Stimulated activated CD4-positive, alpha-beta T cell treated with anti-CD3 and anti-CD28 coated beads, TNF-alpha, amount 100 ng/mL, for 24 hours (primary cell): Measurements from ENCODE around the gene TAS2R40.

Experiments used
- DNase-seq, 3 experiments: peaks; one replicate each; pipeline ENCODE4 v3.0.0-alpha.2; 2020; ENCODE audit warnings: low read depth in 3 of 3

The TAS2R40 gene

DNA sequence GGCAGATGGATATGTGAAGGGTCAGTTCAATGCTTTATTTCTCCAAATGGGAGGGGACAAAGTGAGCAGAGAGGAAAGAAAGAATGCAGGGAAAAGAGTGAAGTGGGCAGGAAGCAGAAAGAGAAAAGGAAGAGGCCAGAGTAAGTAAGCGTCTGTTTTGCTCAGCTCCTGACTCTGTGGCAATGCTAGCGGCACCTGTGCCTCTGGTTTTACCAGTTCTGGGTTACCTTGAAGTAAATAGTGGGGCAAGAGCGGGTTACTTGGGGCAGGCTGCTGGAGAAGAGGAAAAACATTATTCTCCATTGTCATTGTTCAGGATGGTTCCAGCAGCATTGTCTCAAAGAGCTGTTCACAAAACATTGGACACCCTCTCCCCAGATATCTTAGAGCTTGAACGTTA is 1.9 kb downstream of the TAS2R40 start:
- no peak for DNase-seq

- DNase-seq, result no peak
These were observed 3.2 kb downstream of the TAS2R40 start for GRCh38 chr7:143225047-143225446.

DNA sequence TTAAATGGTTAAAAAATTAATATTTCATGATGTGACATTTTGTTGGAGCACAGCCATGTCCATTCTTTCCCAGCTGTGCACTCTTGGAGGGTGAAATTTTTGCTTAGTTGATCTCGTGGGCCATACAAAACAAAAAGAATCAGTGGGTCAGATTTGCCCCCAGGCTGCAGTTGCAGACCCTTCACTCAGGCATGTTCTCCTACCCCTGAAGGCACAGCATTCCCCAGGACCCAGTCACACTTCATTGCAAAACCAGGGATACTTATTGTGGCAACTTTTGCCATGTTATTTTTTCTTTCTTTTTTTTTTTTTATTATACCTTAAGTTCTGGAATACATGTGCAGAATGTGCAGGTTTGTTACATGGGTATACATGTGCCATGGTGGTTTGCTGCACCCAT is 6.0 kb downstream of the TAS2R40 start:
- no peak for DNase-seq

DNA sequence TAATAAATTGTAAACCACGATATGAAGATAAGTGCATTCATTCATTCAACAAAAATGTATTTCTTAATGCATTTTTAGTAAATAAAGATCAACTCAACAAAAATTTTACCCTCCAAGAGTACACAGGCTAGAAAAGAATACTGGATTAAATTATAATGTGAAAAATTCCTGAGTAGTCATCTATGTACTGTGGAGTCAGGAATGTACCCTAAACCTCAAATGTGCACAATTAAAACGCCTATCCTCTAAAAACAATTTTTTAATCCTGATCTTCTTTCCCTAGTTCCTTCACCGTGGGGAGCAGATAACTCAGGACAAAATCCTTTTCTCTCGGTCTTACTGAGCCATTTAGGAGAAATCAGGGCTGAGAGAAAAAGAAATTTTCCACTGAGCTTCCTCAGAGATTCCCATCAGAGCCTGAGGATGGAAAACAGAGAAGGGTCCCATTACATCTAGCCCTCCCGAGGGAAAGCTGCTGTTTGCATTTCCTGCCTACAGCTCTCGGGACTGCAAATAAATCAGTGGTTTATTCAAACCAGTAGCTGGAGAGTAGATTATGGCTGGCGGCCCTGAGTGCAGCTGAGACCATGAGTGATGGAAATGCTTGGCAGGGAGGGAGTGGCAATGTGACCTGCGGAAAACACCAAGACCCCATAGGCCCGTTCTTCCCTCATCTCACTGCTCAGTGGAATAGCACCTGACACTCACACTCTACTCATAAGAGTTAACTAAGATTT is 7.4 kb downstream of the TAS2R40 start:
- no peak for DNase-seq

DNA sequence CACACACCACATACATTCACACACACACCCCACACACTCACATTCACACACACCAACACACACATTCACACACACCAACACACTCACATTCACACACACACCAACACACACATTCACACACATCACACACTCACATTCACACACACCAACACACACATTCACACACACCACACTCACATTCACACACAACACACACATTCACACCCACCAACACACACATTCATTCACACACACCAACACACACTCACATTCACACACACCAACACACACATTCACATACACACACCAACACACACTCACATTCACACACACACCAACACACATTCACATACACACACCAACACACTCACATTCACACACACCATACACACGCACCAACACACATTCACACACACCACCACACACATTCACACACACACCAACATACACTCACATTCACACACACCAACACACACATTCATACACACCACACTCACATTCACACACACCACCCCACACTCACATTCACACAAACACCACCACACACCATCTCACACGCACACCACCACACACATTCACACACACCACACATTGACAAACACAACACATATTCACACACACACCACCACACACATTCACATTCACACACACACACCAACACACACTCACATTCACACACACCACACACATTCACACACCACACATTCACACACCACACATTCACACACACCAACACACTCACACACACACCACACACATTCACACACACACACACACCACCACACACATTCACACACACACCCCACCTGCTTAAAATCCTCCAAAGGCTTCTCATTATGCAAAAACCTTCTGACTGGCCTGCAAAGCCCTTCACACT is 9.0 kb downstream of the TAS2R40 start:
- DNase-seq, result no peak

GRCh38 chr7:143233816-143234532 is 12.1 kb downstream of the TAS2R40 start:
- no peak for DNase-seq

GRCh38 chr7:143234533-143234875 is 12.7 kb downstream of the TAS2R40 start:
- DNase-seq, result no peak

DNA sequence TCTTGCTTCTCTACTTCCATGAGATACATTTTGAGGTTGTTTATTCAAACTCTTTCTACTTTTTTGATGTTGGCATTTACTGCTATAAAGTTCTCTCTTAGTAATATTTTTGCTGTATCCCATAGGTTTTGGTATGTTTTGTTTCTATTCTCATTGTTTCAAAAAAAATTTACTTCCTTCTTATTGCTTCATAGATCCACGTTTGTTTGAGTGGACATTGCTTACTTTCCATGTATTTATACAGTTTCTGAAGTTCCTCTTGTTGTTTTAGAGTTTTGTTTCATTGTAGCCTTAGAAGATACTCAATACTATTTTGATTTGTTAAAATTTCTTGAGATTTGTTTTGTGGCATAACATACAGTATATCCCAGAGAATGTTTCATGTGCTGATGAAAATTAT is 13.7 kb downstream of the TAS2R40 start:
- no peak for DNase-seq

DNA sequence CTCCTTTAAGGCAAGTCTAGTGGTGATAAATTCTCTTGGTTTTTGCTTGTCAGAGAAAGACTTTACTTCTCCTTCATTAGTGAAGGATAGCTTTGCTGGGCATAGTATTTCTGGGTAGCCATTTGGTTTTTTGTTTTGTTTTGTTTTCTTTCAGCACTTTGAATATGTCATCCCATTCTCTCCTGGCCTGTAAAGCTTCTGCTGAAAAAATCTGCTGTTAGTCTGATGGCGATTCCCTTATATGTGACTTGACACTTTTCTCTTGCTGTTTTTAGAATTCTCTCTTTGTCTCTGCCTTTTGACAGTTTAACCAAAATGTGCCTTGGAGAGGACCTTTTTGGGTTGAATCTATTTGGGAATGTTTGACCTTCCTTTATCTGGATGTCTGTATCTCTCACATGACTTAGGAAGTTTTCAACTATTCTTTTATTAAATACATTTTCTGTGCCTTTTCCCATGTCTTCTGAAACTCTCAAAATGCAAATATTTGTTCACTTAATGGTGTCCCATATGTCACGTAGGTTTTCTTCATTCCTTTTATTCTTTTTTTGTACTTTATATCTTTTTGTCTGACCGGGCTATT is 14.7 kb downstream of the TAS2R40 start:
- no peak for DNase-seq

DNA sequence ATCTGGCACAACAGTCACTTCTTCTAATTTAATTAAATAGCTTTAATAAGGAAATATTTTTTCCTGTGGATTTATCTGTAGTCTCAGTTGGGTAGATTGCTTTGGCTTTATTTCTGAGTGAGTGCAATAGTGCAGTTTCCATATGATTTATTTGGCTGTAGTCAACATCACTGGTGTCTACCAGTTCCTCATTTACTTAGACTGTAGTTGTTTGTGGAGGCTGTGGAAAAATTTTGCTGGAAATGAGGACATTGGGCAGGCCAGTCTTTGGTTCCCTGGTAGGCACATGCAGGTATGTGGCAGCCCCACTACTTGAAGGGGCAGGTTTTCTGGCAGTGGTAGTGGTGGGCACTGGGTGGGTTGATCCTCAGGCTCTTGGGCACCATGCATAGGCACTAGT is 15.5 kb downstream of the TAS2R40 start:
- no peak for DNase-seq

DNA sequence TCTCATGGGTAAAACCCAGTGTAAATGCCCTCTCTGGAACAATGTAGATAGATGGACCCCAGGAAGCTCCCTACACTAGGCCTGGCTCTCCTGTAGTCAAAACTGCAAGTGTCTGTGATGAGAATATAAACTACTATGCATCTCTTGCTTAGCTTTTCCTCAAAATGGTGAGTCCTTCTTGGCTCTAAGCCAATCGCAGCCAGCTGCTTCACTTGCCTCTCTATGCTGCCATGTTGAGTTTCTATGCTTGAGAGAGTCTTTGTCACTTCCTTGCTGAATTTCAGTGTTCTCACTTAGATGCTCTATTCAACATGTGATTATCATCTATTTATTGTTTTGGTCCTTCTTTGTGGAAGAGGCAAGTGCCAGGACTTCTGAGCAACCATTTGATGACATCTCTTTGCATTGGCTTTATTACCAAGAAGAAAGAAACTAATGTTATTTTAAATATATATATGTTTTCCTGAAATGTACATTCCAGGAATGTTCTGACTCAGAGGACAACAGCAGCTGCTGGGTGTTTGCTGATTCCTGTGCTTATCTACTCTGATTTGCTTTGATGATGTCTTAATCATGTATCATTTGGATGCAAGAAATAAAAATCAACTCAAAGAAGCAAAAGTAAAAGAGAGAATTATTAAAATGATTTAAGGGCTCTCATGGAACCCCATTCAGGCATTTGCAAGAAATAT is 16.6 kb downstream of the TAS2R40 start:
- no peak for DNase-seq

DNA sequence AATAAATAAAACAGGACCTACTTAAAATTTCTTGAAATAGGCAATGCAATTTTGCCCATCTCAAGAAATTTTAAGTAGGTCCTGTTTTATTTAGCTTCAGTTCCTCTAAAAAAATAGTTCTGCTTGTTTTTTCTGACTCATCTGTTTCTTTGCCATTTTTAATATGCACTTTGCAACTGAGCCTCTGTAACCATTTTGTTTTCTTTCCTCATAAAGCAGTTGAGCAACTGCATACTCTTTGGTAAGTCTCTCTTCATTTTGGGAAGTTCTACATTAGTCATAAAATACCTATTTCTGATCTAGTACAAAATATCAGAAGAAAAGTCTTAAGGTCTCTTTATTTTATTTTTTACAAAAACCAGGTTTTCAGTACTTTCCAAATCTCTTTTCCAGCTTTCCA is 18.0 kb downstream of the TAS2R40 start:
- DNase-seq, result no peak

GRCh38 chr7:143240291-143241168 is 18.7 kb downstream of the TAS2R40 start:
- peak; percentile 18 to 62 (median 47) for DNase-seq

GRCh38 chr7:143242306-143242705 is 20.5 kb downstream of the TAS2R40 start:
- DNase-seq, result no peak

- DNase-seq, result no peak
These were observed 21.3 kb downstream of the TAS2R40 start for GRCh38 chr7:143243111-143243510.

- no peak for DNase-seq
These were observed 21.8 kb downstream of the TAS2R40 start for GRCh38 chr7:143243614-143244013.

- no peak for DNase-seq
These were observed 22.5 kb downstream of the TAS2R40 start for GRCh38 chr7:143244321-143244720.

- DNase-seq, result no peak
These were observed 23.3 kb downstream of the TAS2R40 start for GRCh38 chr7:143245123-143245522.

DNA sequence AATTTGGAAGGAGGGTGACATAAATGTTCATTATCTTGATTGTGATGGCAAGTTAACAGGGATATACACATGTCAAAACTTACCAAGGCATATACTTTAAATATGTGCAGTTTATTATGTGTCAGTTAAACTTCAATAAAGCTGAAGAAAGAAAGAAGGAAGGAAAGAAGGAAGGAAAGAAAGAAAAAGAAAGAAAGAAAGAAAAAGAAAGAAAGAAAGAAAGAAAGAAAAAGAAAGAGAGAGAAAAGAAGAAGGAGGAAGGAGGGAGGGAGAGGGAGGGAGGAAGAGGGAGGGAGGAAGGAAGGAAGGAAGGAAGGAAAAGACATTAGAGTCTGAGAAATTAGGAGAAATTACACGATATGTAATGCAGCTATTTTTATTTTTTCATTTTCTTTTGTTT is 25.5 kb downstream of the TAS2R40 start:
- DNase-seq, result no peak

DNA sequence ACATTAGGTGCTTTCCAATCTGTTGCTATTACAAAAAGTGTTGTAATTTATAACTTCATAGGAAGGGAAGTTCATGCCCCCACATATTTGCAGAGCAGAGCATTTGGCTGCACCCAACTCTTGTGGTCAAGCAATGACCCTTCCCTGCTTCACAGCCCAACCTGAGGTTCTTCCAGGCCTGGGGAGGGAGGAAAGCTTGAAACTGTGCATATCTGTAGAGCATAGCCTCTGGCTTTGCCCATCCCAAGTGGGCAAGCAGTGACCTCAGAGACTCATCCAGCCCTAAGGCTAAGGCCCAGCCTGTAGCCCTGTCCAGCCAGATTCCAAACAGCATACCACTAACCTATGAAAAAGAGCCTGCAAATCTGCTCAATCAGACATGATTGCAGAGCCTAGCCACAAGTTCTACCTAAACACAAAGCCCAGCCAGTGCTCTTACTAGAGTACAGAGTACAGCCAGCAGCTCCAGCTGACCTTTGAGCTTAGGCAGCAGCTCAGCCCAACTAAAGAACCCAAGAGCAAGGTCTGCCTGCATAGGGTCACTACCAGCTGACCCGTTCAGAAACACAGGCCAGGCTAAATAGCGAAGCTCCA is 27.0 kb downstream of the TAS2R40 start:
- DNase-seq, result no peak
